Measurements from ENCODE around the gene BDH1. TPM values are rescaled to one million over a fixed set of nuclear protein-coding genes. Genes with fewer than 3 reads are reported as not detected.

Gene BDH1
- total and polyA plus RNA-seq, 2 of the 13 experiments (the other 11 are each of a cell fraction or from before 2014, with no cell fraction given), result 21.2 to 71.9 TPM

- no peak for TF ChIP-seq ZBTB49 (CRISPR knock-in tag; IDR thresholded peaks at IDR 0.05; ENCODE audit: borderline replicate concordance)
- TF ChIP-seq ELF1 (CRISPR knock-in tag; IDR thresholded peaks at IDR 0.05), result no peak
- TF ChIP-seq AFF4 (CRISPR knock-in tag; IDR thresholded peaks at IDR 0.05), result no peak; the same call in 1 of the 2 replicates
- TF ChIP-seq ZBTB25 (CRISPR knock-in tag; IDR thresholded peaks at IDR 0.05), result no peak
- TF ChIP-seq ZNF672 (CRISPR knock-in tag; IDR thresholded peaks at IDR 0.05), result no peak
- peak; percentile 95 for TF ChIP-seq ZNF12 (CRISPR knock-in tag; IDR thresholded peaks at IDR 0.05)
- TF ChIP-seq NFE2L2 (IDR thresholded peaks at IDR 0.05; ENCODE audit: low read length), result no peak
- TF ChIP-seq SNAPC2 (CRISPR knock-in tag; IDR thresholded peaks at IDR 0.05), result no peak
- no peak for TF ChIP-seq ZNF232 (CRISPR knock-in tag; IDR thresholded peaks at IDR 0.05; ENCODE audit: borderline replicate concordance)
- TF ChIP-seq ZNF619 (CRISPR knock-in tag; IDR thresholded peaks at IDR 0.05), result no peak
- TF ChIP-seq ZNF557 (CRISPR knock-in tag; IDR thresholded peaks at IDR 0.05), result no peak
- no peak for TF ChIP-seq ZNF597 (CRISPR knock-in tag; IDR thresholded peaks at IDR 0.05)
- no peak for TF ChIP-seq ZMAT5 (CRISPR knock-in tag; IDR thresholded peaks at IDR 0.05; ENCODE audit: borderline replicate concordance, low read depth)
- TF ChIP-seq BATF2 (CRISPR knock-in tag; IDR thresholded peaks at IDR 0.05), result no peak
- no peak for TF ChIP-seq ZC3H13 (CRISPR knock-in tag; IDR thresholded peaks at IDR 0.05)
- TF ChIP-seq ZBTB14 (CRISPR knock-in tag; IDR thresholded peaks at IDR 0.05), result no peak
- no peak for TF ChIP-seq PRPF4 (IDR thresholded peaks at IDR 0.05; ENCODE audit: low read depth, low read length, poor library complexity, severe bottlenecking)
Measured at GRCh38 chr3:197520311-197521276, 35.2 kb downstream of the BDH1 start (continued).
